Measurements from ENCODE around the gene PSAT1. TPM values are rescaled to one million over a fixed set of nuclear protein-coding genes. Genes with fewer than 3 reads are reported as not detected.

Gene PSAT1
- polyA plus RNA-seq, 3 donors: 0.05 to 4.7 (median 0.11) TPM

DNA sequence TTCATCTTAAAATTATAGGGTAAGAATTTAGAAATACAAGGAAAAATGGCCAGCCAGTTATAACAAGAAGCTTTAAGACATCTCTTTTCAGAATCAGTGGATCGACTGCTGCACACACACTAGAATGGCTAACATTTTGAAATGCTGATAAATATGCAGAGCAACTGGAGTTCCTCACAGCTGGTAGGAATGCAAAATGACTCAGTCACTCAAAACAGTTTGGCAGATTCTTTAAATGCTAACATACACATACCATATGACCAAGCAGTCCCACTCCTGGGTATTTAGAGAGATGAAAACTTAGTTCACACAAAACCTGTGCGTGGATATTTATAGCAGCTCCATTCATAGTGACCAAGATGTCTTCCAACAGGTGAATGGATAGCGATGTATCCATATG is 23.2 kb upstream of the PSAT1 start:
- H3K4me3 ChIP-seq (replicated peaks in 1 of 3; ENCODE audit: low read depth in 2 of 3, low read length in 3 of 3): no peak overlapping the region
- Mint-ChIP-seq H3K27ac (no peak overlapping the region), H3K4me1 (peaks cover 7% of the 10 kb centered on the region), H3K4me3 (no peak overlapping the region), H3K36me3 (peaks cover 24 to 39% of the 10 kb centered on the region in 2 donors), H3K27me3 (ENCODE audit: low read depth in 3 of 3) (peaks cover 0 to 4% (median 0%) of the 10 kb centered on the region in 3 donors), H3K9me3 (peaks cover 0 to 1% (median 0%) of the 10 kb centered on the region in 7 donors)
- no peak overlapping the region for H2AFZ ChIP-seq (ENCODE audit: insufficient read depth, low read depth, low read length, poor library complexity, severe bottlenecking)
- no CpG with 5 or more reads among the region's 3 CpGs for WGBS (ENCODE audit: insufficient coverage)
- H3K9ac ChIP-seq (ENCODE audit: insufficient read depth, low read length, poor library complexity, severe bottlenecking): no peak overlapping the region
- no peak for DNase-seq
- no peaks in the 10 kb centered on the region for H3K9me3 ChIP-seq (replicated peaks in 1 of 2; ENCODE audit: control insufficient read depth in 1 of 2, insufficient read depth in 1 of 2, low read length in 2 of 2)
- no peaks in the 10 kb centered on the region for H3K27me3 ChIP-seq (ENCODE audit: control insufficient read depth in 2 of 2, insufficient read depth in 2 of 2, low read length in 2 of 2)
- no peak overlapping the region for H3K27ac ChIP-seq (ENCODE audit: low read depth in 1 of 2, low read length in 2 of 2)
- peaks cover 0 to 2% of the 10 kb centered on the region in 2 donors for H3K4me1 ChIP-seq (ENCODE audit: control insufficient read depth in 1 of 2, insufficient read depth in 2 of 2, low read length in 2 of 2)
- peaks cover 2 to 35% of the 10 kb centered on the region in 2 donors for H3K36me3 ChIP-seq (replicated peaks in 1 of 2; ENCODE audit: control insufficient read depth in 1 of 2, insufficient read depth in 2 of 2, low read length in 2 of 2)
- no peaks in the 10 kb centered on the region for H3K79me2 ChIP-seq (ENCODE audit: insufficient read depth, low read length)
- no peaks in the 10 kb centered on the region for H4K20me1 ChIP-seq (ENCODE audit: insufficient read depth, low read length)
- TF ChIP-seq, protein P1, sequence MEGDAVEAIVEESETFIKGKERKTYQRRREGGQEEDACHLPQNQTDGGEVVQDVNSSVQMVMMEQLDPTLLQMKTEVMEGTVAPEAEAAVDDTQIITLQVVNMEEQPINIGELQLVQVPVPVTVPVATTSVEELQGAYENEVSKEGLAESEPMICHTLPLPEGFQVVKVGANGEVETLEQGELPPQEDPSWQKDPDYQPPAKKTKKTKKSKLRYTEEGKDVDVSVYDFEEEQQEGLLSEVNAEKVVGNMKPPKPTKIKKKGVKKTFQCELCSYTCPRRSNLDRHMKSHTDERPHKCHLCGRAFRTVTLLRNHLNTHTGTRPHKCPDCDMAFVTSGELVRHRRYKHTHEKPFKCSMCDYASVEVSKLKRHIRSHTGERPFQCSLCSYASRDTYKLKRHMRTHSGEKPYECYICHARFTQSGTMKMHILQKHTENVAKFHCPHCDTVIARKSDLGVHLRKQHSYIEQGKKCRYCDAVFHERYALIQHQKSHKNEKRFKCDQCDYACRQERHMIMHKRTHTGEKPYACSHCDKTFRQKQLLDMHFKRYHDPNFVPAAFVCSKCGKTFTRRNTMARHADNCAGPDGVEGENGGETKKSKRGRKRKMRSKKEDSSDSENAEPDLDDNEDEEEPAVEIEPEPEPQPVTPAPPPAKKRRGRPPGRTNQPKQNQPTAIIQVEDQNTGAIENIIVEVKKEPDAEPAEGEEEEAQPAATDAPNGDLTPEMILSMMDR (IDR thresholded peaks at IDR 0.05): no peak
- intact Hi-C loops (cut with micrococcal nuclease): no loop called here
- no peak overlapping the region for H3K4me2 ChIP-seq (replicated peaks; ENCODE audit: extremely low read depth, low read length, poor library complexity, severe bottlenecking)

DNA sequence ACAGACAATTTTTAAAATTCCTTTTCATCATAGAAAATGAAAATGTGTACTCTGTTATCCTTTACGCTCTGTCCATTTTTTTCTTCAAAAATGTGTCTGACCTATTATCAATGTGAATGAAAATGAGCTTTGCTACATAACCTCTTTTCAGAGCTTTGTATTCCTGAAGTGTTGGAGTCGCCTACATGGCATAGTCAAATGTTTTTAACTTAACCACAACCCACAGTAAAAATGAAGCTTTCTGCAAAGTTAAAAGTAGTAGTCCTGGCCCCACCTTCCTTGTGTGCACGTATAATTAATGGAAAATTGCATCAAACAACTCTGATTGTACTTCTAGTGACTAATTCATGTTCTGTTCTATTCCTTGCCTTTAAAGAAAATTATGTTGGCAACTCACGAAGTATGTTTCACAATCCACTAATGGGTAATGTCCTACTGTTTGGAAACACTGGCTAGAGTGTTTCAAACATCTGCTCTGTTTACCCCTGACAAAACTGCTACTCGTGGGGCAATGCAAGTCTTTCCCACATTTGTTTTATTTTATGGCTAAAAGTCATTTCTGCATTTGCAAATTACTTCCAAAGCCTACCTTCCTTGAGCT is 18.6 kb upstream of the PSAT1 start:
- no peak overlapping the region for H2AFZ ChIP-seq (ENCODE audit: insufficient read depth, low read depth, low read length, poor library complexity, severe bottlenecking)
- H3K4me2 ChIP-seq (replicated peaks; ENCODE audit: extremely low read depth, low read length, poor library complexity, severe bottlenecking): no peak overlapping the region
- WGBS (ENCODE audit: insufficient coverage): 11% methylated on average over 1 of the region's 5 CpGs
- Mint-ChIP-seq H3K4me3 (no peak overlapping the region), H3K36me3 (peaks cover 3 to 4% of the 10 kb centered on the region in 2 donors), H3K27me3 (ENCODE audit: low read depth in 3 of 3) (peaks cover 0 to 4% (median 1%) of the 10 kb centered on the region in 3 donors), H3K27ac (no peak overlapping the region), H3K9me3 (peaks cover 0 to 8% (median 2%) of the 10 kb centered on the region in 7 donors), H3K4me1 (peaks cover 8% of the 10 kb centered on the region)
- no peak overlapping the region for H3K9ac ChIP-seq (ENCODE audit: insufficient read depth, low read length, poor library complexity, severe bottlenecking)
- TF ChIP-seq, protein P1 (IDR thresholded peaks at IDR 0.05): no peak
- intact Hi-C loops (cut with micrococcal nuclease): no loop called here
- H3K27me3 ChIP-seq (ENCODE audit: control insufficient read depth in 2 of 2, insufficient read depth in 2 of 2, low read length in 2 of 2): no peaks in the 10 kb centered on the region
- DNase-seq: no peak
- no peaks in the 10 kb centered on the region for H3K79me2 ChIP-seq (ENCODE audit: insufficient read depth, low read length)
- H3K9me3 ChIP-seq (replicated peaks in 1 of 2; ENCODE audit: control insufficient read depth in 1 of 2, insufficient read depth in 1 of 2, low read length in 2 of 2): no peaks in the 10 kb centered on the region
- no peak overlapping the region for H3K27ac ChIP-seq (ENCODE audit: low read depth in 1 of 2, low read length in 2 of 2)
- no peaks in the 10 kb centered on the region for H4K20me1 ChIP-seq (ENCODE audit: insufficient read depth, low read length)
- no peaks in the 10 kb centered on the region for H3K36me3 ChIP-seq (replicated peaks in 1 of 2; ENCODE audit: control insufficient read depth in 1 of 2, insufficient read depth in 2 of 2, low read length in 2 of 2)
- no peak overlapping the region for H3K4me3 ChIP-seq (replicated peaks in 1 of 3; ENCODE audit: low read depth in 2 of 3, low read length in 3 of 3)
- peaks cover 0 to 2% of the 10 kb centered on the region in 2 donors for H3K4me1 ChIP-seq (ENCODE audit: control insufficient read depth in 1 of 2, insufficient read depth in 2 of 2, low read length in 2 of 2)

Measured in CD14-positive monocyte (primary cell).